ENCODE results near the gene WDFY3.

DNA sequence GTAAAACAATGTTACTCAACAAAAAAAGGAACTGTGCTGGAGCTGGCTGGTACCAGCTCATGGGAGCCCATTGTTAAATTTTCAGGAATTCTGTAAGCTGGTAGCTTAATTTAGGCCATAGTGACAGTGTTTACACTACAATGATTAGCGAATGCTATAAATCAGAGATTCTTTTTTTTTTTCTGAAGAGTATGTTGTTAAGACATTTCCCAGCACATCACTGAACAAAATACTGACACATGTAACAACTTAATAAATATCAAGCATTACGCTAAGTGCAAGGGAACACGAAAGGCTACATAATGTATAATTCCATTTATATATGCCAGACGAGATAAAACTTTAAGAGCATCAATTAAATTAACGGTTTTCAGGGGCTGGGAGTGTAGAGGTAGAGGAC, 4.4 kb downstream of the WDFY3 start:
- TF ChIP-seq, protein P1, sequence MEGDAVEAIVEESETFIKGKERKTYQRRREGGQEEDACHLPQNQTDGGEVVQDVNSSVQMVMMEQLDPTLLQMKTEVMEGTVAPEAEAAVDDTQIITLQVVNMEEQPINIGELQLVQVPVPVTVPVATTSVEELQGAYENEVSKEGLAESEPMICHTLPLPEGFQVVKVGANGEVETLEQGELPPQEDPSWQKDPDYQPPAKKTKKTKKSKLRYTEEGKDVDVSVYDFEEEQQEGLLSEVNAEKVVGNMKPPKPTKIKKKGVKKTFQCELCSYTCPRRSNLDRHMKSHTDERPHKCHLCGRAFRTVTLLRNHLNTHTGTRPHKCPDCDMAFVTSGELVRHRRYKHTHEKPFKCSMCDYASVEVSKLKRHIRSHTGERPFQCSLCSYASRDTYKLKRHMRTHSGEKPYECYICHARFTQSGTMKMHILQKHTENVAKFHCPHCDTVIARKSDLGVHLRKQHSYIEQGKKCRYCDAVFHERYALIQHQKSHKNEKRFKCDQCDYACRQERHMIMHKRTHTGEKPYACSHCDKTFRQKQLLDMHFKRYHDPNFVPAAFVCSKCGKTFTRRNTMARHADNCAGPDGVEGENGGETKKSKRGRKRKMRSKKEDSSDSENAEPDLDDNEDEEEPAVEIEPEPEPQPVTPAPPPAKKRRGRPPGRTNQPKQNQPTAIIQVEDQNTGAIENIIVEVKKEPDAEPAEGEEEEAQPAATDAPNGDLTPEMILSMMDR (IDR thresholded peaks at IDR 0.05) = no peak
- no peak for TF ChIP-seq POLR2A (IDR thresholded peaks at IDR 0.05)

Data from lower leg skin (tissue), 3 donors.